HG02981 (cell line): ENCODE data around the gene SLC25A17.
"Not testable (repeated sequence)": the region's sequence is repeated elsewhere in the genome, so short reads cannot be mapped to it uniquely, and the experiment has no call there.

ENCODE experiments used
- ATAC-seq: cut with Tn5 transposase; IDR thresholded peaks from one replicate; pipeline ENCODE4 v1.9.1; 2021; ENCODE audit warnings: mild to moderate bottlenecking, moderate library complexity; ENCODE audit not compliant: unreplicated experiment

SLC25A17 gene

GRCh38 chr22:40721266-40721665 lies 97.9 kb downstream of the SLC25A17 start:
- ATAC-seq = no peak

- ATAC-seq = no peak
Measured at GRCh38 chr22:40720538-40721256, 98.4 kb downstream of the SLC25A17 start.

- not testable (repeated sequence) for ATAC-seq
Measured at GRCh38 chr22:40720156-40720537, 99.0 kb downstream of the SLC25A17 start.
